Stimulated activated CD8-positive, alpha-beta memory T cell treated with anti-CD3 and anti-CD28 coated beads, Interleukin-4, amount 100 ng/mL, for 1 hour (primary cell): ENCODE measurements around the gene ZNF521.

ENCODE experiments used
- DNase-seq, 2 donors: peaks; one replicate each; pipeline ENCODE4 v3.0.0-alpha.2; 2020; ENCODE audit warnings: low read depth in 2 of 2, low spot score in 1 of 2

Gene ZNF521

GRCh38 chr18:25340762-25341161 is 11.2 kb downstream of the ZNF521 start:
- no peak for DNase-seq

- DNase-seq, result no peak
Observed at GRCh38 chr18:25335676-25336075, 16.3 kb downstream of the ZNF521 start.

GRCh38 chr18:25335062-25335461 is 16.9 kb downstream of the ZNF521 start:
- DNase-seq, result no peak

GRCh38 chr18:25334588-25334987 is 17.4 kb downstream of the ZNF521 start:
- DNase-seq, result no peak

GRCh38 chr18:25332002-25332401 is 20.0 kb downstream of the ZNF521 start:
- DNase-seq, result no peak

GRCh38 chr18:25329783-25330182 is 22.2 kb downstream of the ZNF521 start:
- DNase-seq, result no peak

GRCh38 chr18:25327584-25327983 is 24.4 kb downstream of the ZNF521 start:
- no peak for DNase-seq

- no peak for DNase-seq
Observed at GRCh38 chr18:25326361-25326952, 25.5 kb downstream of the ZNF521 start.

- DNase-seq, result no peak
Observed at GRCh38 chr18:25322806-25323205, 29.2 kb downstream of the ZNF521 start.

- no peak for DNase-seq
Observed at GRCh38 chr18:25316381-25317018, 35.5 kb downstream of the ZNF521 start.

- DNase-seq, result no peak
Observed at GRCh38 chr18:25314838-25315190, 37.2 kb downstream of the ZNF521 start.

- no peak for DNase-seq
Observed at GRCh38 chr18:25314151-25314837, 37.7 kb downstream of the ZNF521 start.

GRCh38 chr18:25313268-25313667 is 38.7 kb downstream of the ZNF521 start:
- DNase-seq, result no peak

- DNase-seq, result no peak
Observed at GRCh38 chr18:25310045-25310444, 41.9 kb downstream of the ZNF521 start.

- no peak for DNase-seq
Observed at GRCh38 chr18:25308381-25308780, 43.6 kb downstream of the ZNF521 start.

- DNase-seq, result no peak
Observed at GRCh38 chr18:25307192-25307591, 44.8 kb downstream of the ZNF521 start.

- no peak for DNase-seq
Observed at GRCh38 chr18:25306671-25307070, 45.3 kb downstream of the ZNF521 start.

GRCh38 chr18:25305584-25305983 is 46.4 kb downstream of the ZNF521 start:
- no peak for DNase-seq

GRCh38 chr18:25300492-25300891 is 51.5 kb downstream of the ZNF521 start:
- no peak for DNase-seq

- DNase-seq, result no peak
Observed at GRCh38 chr18:25299426-25300300, 52.3 kb downstream of the ZNF521 start.

GRCh38 chr18:25298853-25299274 is 53.1 kb downstream of the ZNF521 start:
- no peak for DNase-seq
